CD4-positive, alpha-beta T cell (primary cell): ENCODE measurements around the gene CLSTN2. TPM values are rescaled to one million over a fixed set of nuclear protein-coding genes. Genes with fewer than 3 reads are reported as not detected.

Source experiments
- ATAC-seq: fragments of 200-7000 bp; cut with Tn5 transposase; one replicate; pipeline ENCODE4 v1.10.0; 2022; ENCODE audit warnings: mild to moderate bottlenecking; ENCODE audit not compliant: poor library complexity
- CTCF ChIA-PET: fragments of 350-600 bp; sonication (Branson Sonifier 250); formaldehyde crosslinking; loops from one replicate; lab custom pipeline; 2021; ENCODE audit warnings: antibody characterized with exemption, inconsistent platforms; lab: Charles Lee
- POLR2A ChIA-PET: fragments of 350-600 bp; sonication (Branson Sonifier 250); formaldehyde crosslinking; loops from one replicate; lab custom pipeline; 2021; ENCODE audit warnings: antibody characterized with exemption, inconsistent platforms; lab: Charles Lee
- DNase-seq, 14 experiments: peaks; one replicate each; pipeline ENCODE4 v3.0.0-alpha.2; 2013 to 2020; ENCODE audit warnings: mixed read lengths in 2 of 14
- H3K27ac ChIP-seq, 2 donors: one replicate each; pipeline versions ENCODE4 v1.5.1 to v1.7.0; 2013; ENCODE audit warnings: low read length in 2 of 2, low read depth in 1 of 2, mild to moderate bottlenecking in 1 of 2
- H3K27me3 ChIP-seq, 2 experiments: 1 replicate in 1 of 2; 2 replicates in 1 of 2; pipeline versions ENCODE4 v1.6.1 to v1.7.0; 2013; ENCODE audit warnings: low read length in 2 of 2, control low read depth in 1 of 2, mild to moderate bottlenecking in 1 of 2, moderate library complexity in 1 of 2; ENCODE audit not compliant: insufficient read depth in 2 of 2, control insufficient read depth in 1 of 2
- H3K36me3 ChIP-seq: one replicate; pipeline ENCODE4 v1.6.1; 2013; ENCODE audit warnings: low read length, control low read depth; ENCODE audit not compliant: insufficient read depth
- H3K4me1 ChIP-seq: one replicate; pipeline ENCODE4 v1.6.1; 2013; ENCODE audit warnings: low read length, control low read depth; ENCODE audit not compliant: insufficient read depth
- H3K4me3 ChIP-seq: one replicate; pipeline ENCODE4 v1.5.1; 2013; ENCODE audit warnings: mild to moderate bottlenecking, low read length, moderate library complexity
- H3K9me3 ChIP-seq, 2 experiments: 1 replicate in 1 of 2; 2 replicates in 1 of 2; pipeline versions ENCODE4 v1.6.1 to v1.7.0; 2013; ENCODE audit warnings: low read length in 2 of 2, mild to moderate bottlenecking in 2 of 2, control low read depth in 1 of 2, moderate library complexity in 1 of 2; ENCODE audit not compliant: control insufficient read depth in 1 of 2, insufficient read depth in 1 of 2
- H3K27ac Mint-ChIP-seq: one replicate; pipeline ENCODE4 v1.8.0; 2020; ENCODE audit warnings: mixed read lengths
- H3K27me3 Mint-ChIP-seq: one replicate; pipeline ENCODE4 v1.8.0; 2021; ENCODE audit warnings: mixed read lengths
- H3K36me3 Mint-ChIP-seq: one replicate; pipeline ENCODE4 v1.8.0; 2021; ENCODE audit warnings: low read depth, mixed read lengths
- H3K4me1 Mint-ChIP-seq: one replicate; pipeline ENCODE4 v1.8.0; 2021; ENCODE audit warnings: low read depth, mixed read lengths
- H3K4me3 Mint-ChIP-seq: one replicate; pipeline ENCODE4 v1.8.0; 2020; ENCODE audit warnings: mild to moderate bottlenecking, mixed read lengths
- H3K9me3 Mint-ChIP-seq: one replicate; pipeline ENCODE4 v1.8.0; 2020; ENCODE audit warnings: mixed read lengths
- CTCF ChIP-seq: fragments of 200-600 bp; IDR thresholded peaks from one replicate; pipeline ENCODE4 v1.8.0; 2022; ENCODE audit warnings: antibody characterized with exemption, mild to moderate bottlenecking
- intact Hi-C, 2 experiments: fragments of 100-400 bp; cut with DNase I in 1 of 2; cut with micrococcal nuclease in 1 of 2; formaldehyde crosslinking; loops; one replicate each; pipeline versions ENCODE4 v1.15.1 to v1.9.0; 2023 to 2025; cut with DNase I, micrococcal nuclease
- total RNA-seq, 174 experiments: library from RNA in 2 of 174; stranded (reverse) in 2 of 174; gene quantifications; one replicate each; pipeline ENCODE4 v1.2.3 and lab custom pipeline; 2021 to 2026

Gene CLSTN2
- total RNA-seq, 2 experiments from 2014 or later, result not detected

GRCh38 chr3:140067487-140067886, 132.5 kb downstream of the CLSTN2 start:
- ChIA-PET POLR2A (no interaction called here), CTCF (no interaction called here)
- no peaks in the 10 kb centered on the region for H3K27me3 Mint-ChIP-seq
- TF ChIP-seq CTCF, result no peak
- Histone ChIP-seq H3K36me3 (no peaks in the 10 kb centered on the region), H3K9me3 (no peaks in the 10 kb centered on the region), H3K27ac (no peak overlapping the region), H3K27me3 (no peaks in the 10 kb centered on the region), H3K4me3 (no peak overlapping the region), H3K4me1 (no peaks in the 10 kb centered on the region)
- intact Hi-C loops, result no loop called here
- H3K4me1 Mint-ChIP-seq, result no peaks in the 10 kb centered on the region
- H3K27ac Mint-ChIP-seq, result no peak overlapping the region
- H3K9me3 Mint-ChIP-seq, result no peaks in the 10 kb centered on the region
- no peak overlapping the region for H3K4me3 Mint-ChIP-seq
- no peak for DNase-seq
- no peaks in the 10 kb centered on the region for H3K36me3 Mint-ChIP-seq
- no peak for ATAC-seq

- no peak for ATAC-seq
- no peak overlapping the region for H3K4me3 ChIP-seq
- TF ChIP-seq CTCF, result no peak
- no peaks in the 10 kb centered on the region for H3K9me3 Mint-ChIP-seq
- H3K27me3 Mint-ChIP-seq, result no peaks in the 10 kb centered on the region
- no peaks in the 10 kb centered on the region for H3K36me3 ChIP-seq
- H3K4me3 Mint-ChIP-seq, result no peak overlapping the region
- H3K36me3 Mint-ChIP-seq, result no peaks in the 10 kb centered on the region
- H3K27ac Mint-ChIP-seq, result no peak overlapping the region
- no peak overlapping the region for H3K27ac ChIP-seq
- H3K9me3 ChIP-seq, result no peaks in the 10 kb centered on the region
- no peak for DNase-seq
- ChIA-PET POLR2A (no interaction called here), CTCF (no interaction called here)
- no peaks in the 10 kb centered on the region for H3K4me1 ChIP-seq
- intact Hi-C loops, result no loop called here
- no peaks in the 10 kb centered on the region for H3K27me3 ChIP-seq
- H3K4me1 Mint-ChIP-seq, result no peaks in the 10 kb centered on the region
Measured at GRCh38 chr3:140068494-140069017, 133.6 kb downstream of the CLSTN2 start.

- Histone ChIP-seq H3K4me1 (no peaks in the 10 kb centered on the region), H3K36me3 (no peaks in the 10 kb centered on the region), H3K4me3 (no peak overlapping the region), H3K9me3 (peaks cover 0 to 5% of the 10 kb centered on the region in 2 experiments), H3K27ac (no peak overlapping the region), H3K27me3 (no peaks in the 10 kb centered on the region)
- Mint-ChIP-seq H3K27me3 (peaks cover 14% of the 10 kb centered on the region), H3K27ac (no peak overlapping the region), H3K4me1 (no peaks in the 10 kb centered on the region), H3K9me3 (no peaks in the 10 kb centered on the region), H3K36me3 (no peaks in the 10 kb centered on the region), H3K4me3 (no peak overlapping the region)
- ChIA-PET CTCF (no interaction called here), POLR2A (no interaction called here)
- intact Hi-C loops, result no loop called here
- no peak for ATAC-seq
- no peak for DNase-seq
- no peak for TF ChIP-seq CTCF
Measured at GRCh38 chr3:140073278-140074045, 138.5 kb downstream of the CLSTN2 start.
